PC-3 (cell line): ENCODE measurements around the gene FBXO31.

ENCODE experiments used
- CTCF ChIP-seq: fragments of 300-600 bp; sonication (generic); conservative IDR thresholded peaks from 2 replicates; pipeline ENCODE4 v1.5.1; 2017; ENCODE audit warnings: antibody characterized with exemption, low read depth, mild to moderate bottlenecking, low read length
- EZH2 ChIP-seq: fragments of 300-600 bp; sonication (generic); IDR thresholded peaks from one replicate; pipeline ENCODE4 v1.6.1; 2017; ENCODE audit warnings: antibody characterized with exemption, mild to moderate bottlenecking, low read length; ENCODE audit not compliant: unreplicated experiment
- EZH2phosphoT487 ChIP-seq: fragments of 300-600 bp; sonication (generic); IDR thresholded peaks from 2 replicates; pipeline ENCODE4 v1.6.1; 2018; ENCODE audit warnings: mild to moderate bottlenecking, antibody characterized with exemption, low read length, borderline replicate concordance

GRCh38 chr16:87426423-87427215 is 43.0 kb upstream of the FBXO31 start:
- no peak for TF ChIP-seq CTCF
- TF ChIP-seq EZH2phosphoT487 = no peak
- TF ChIP-seq EZH2 = no peak
